ENCODE results near the gene WDR43. TPM values are rescaled to one million over a fixed set of nuclear protein-coding genes. Genes with fewer than 3 reads are reported as not detected.

Gene WDR43
- total RNA-seq, result 26.0 and 43.2 TPM in 2 replicates

GRCh38 chr2:28894470-28895188 lies at the start of gene WDR43:
TSS of gene WDR43 (plus strand) at chr2:28894667. CDS start at chr2:28894699, 32 bp downstream.

GRCh38 chr2:28870146-28870891 lies 24.1 kb upstream of the WDR43 start, which contains the start of gene TRMT61B:
TSS of gene TRMT61B (minus strand) at chr2:28870309. CDS start at chr2:28870277, 32 bp downstream.

GRCh38 chr2:28981016-28981441 lies 86.6 kb downstream of the WDR43 start, which contains the start of gene TOGARAM2:
TSS of gene TOGARAM2 (plus strand) at chr2:28981298. CDS start at chr2:28994835, 13,537 bp downstream.

Other genes starting within 250 kb of the WDR43 start
- 96.2 and 138 TPM in 2 replicates for gene PPP1CB, start 142.8 kb upstream of the WDR43 start, total RNA-seq
- not detected in 2 replicates for gene SPDYA, start 83.8 kb upstream of the WDR43 start, total RNA-seq
- gene TRMT61B, start 24.4 kb upstream of the WDR43 start, total RNA-seq, result 12.4 and 28.9 TPM in 2 replicates
- gene TOGARAM2, start 86.6 kb downstream of the WDR43 start, total RNA-seq, result 0.12 and 0.26 TPM in 2 replicates
- not detected in 2 replicates for gene PCARE, start 179.9 kb downstream of the WDR43 start, total RNA-seq
- 29.8 and 35.9 TPM in 2 replicates for gene CLIP4, start 220.7 kb downstream of the WDR43 start, total RNA-seq